Anterior cingulate cortex (tissue), 58 donors: ENCODE results near the gene C1QTNF4.
A peak's percentile ranks its signal among the peaks of the same experiment; 100 is the strongest.
"Not testable (repeated sequence)": the region's sequence is repeated elsewhere in the genome, so short reads cannot be mapped to it uniquely, and the experiment has no call there.

Source experiments
- DNase-seq, 58 donors: peaks; one replicate each; lab custom pipeline; 2025; lab: John Stamatoyannopoulos, UW

The C1QTNF4 gene

GRCh38 chr11:47593934-47594855 is at the start of gene C1QTNF4:
C1QTNF4 (minus strand) TSS chr11:47594411; CDS start chr11:47590810, 3,601 bp downstream.
- no peak for DNase-seq

GRCh38 chr11:47642099-47642855 is 48.1 kb upstream of the C1QTNF4 start, which contains the start of gene MTCH2:
MTCH2 (minus strand) TSS chr11:47642559; CDS start chr11:47642465, 94 bp downstream.
- DNase-seq = peak; percentile 78 to 97 (median 94)

- DNase-seq = peak in 32 of 58 donors; percentile 1 to 66 (median 22)
Observed at GRCh38 chr11:47641600-47642098, 47.4 kb upstream of the C1QTNF4 start.

- DNase-seq = not testable (repeated sequence)
Observed at GRCh38 chr11:47640506-47640905, 46.3 kb upstream of the C1QTNF4 start.

GRCh38 chr11:47636331-47636730 is 42.1 kb upstream of the C1QTNF4 start:
- not testable (repeated sequence) for DNase-seq

GRCh38 chr11:47631473-47631872 is 37.3 kb upstream of the C1QTNF4 start:
- DNase-seq = no peak

GRCh38 chr11:47628026-47628425 is 33.8 kb upstream of the C1QTNF4 start:
- no peak for DNase-seq

- DNase-seq = no peak
Observed at GRCh38 chr11:47626234-47626633, 32.0 kb upstream of the C1QTNF4 start.

DNA sequence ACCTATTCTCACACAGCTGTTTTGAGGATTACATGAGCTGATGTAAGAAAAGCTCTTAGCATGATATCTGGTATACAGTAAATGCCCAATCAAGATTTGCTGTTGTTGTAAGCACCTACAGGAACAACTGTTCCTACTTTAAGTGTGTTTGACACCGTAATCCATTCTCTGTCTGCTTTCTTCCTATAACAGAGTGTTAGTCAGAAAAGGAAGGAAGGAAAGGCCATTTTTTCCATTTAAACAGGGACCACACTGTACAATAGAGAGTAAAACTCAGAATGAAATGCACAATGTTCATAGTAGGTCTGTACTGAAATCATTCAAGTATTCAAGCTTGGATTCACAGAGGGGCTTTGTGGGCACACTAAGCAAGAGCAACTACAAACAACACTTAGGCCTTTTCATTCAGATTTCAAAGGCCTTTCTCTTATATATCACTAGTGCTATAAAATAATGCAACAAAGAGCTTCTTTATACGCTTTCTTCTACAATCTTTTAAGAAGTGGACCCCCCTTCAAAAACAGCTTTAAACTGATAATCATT is 26.7 kb upstream of the C1QTNF4 start:
- no peak for DNase-seq

GRCh38 chr11:47617417-47617809 is 23.2 kb upstream of the C1QTNF4 start:
- DNase-seq = no peak

DNA sequence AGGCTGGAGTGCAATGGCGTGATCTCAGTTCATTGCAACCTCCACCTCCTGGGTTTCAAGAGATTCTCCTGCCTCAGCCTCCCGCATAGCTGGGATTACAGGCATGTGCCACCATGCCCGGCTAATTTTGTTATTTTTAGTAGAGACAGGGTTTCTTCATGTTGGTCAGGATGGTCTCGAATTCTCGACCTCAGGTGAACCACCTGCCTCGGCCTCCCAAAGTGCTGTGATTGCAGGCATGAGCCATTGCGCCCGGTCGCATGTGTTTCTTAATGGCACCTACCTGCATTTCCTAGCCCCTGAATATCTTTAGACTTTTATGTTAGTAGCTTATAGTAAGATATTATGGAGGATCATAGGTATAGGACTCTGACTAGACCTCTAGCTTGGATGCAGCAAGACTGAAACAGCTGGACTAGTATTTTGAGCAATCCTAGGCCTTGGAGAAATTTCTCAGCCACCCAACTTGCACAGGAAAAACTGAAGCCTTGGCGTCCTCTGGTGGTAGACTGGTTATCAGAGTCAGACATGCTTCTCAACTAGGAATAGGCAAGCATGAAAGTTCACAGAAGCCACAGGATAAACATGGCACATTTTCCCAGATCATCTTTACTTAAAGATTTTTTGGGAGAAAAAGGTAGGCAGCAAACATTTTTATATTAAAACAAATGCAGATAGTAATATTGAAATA is 22.7 kb upstream of the C1QTNF4 start:
- DNase-seq = peak in 25 of 58 donors; percentile 19 to 83 (median 44)

DNA sequence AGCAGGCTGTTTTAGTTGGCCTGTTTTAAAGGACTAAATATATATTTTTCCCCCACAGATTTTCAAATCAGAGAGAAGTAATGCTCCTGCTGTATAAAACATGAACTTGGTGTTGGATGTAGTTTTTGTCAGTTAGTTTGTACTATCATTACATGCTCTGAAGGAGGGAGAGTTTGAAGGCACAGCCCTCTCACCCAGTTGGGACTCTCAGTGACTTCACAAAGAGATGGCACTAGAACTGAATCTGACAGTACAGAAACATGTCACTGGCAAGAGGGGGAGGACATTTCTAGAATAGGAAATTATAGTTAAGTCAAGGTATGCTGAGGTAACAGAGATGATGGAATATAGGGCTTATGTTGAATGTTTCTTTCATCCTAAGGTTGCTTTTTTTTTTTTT is 21.0 kb upstream of the C1QTNF4 start:
- no peak for DNase-seq

- peak in 4 of 58 donors; percentile 29 to 45 (median 38) for DNase-seq
Observed at GRCh38 chr11:47611348-47611794, 17.2 kb upstream of the C1QTNF4 start.

DNA sequence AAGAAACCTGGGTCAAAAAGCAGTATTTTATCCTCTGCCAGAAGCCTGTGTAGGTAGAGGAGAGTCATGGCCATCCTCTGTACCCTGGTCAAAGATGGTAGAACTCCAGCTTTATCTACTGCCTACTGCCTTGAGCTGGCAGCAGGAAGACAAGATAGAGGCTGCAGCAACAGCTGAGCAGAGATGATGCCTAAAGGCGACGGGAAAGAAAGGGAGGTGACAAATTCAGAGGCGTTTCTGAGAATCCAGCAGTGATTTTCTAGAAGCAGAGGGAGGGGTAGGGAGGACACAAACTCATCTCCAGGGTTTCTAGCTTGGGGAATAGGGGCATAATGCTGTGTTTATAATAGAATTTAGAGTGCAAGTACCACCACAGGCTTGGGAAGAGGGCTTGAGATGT is 15.5 kb upstream of the C1QTNF4 start:
- peak in 2 of 58 donors; percentile 21 to 64 for DNase-seq

- peak in 21 of 58 donors; percentile 23 to 77 (median 46) for DNase-seq
Observed at GRCh38 chr11:47607380-47607779, 13.2 kb upstream of the C1QTNF4 start.

DNA sequence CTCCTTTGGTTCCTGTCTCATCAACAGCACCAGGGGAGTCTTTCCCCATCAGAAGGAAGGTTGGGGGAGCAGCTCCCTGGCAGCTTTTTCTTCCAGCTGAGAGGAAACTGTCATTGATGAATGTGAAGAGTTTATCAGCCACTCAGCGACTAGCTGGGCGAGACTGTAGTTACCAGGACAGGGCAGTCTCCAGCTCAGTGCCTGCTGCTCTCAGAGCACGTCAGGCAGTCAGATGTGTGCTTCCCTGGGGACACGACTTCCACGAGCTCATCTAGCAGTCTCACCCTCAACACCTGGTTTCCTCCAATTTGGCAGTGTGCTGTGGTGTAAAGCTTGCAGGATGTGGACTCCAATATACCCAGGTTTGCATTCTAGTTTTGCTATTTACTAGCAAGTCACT is 12.5 kb upstream of the C1QTNF4 start:
- DNase-seq = no peak

DNA sequence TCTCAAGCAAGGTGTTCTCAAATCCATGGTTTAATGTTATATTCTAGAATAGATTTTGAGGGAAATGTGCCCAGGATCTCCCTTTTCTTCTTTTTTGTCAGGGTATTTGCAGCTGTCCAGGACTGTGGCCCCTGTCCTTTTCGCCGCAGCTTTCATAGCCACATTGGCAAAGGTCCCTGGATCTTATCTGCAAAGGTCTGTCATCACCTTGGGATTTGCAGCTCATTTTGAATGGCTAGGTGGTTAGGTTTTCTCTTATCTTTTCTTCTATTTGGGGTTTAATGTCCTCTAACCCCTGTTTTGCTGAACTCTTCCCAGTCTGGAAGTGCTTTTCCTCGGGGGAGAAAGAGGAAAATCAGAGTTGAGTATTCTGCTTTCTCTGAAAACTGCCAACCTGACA is 11.7 kb upstream of the C1QTNF4 start:
- no peak for DNase-seq

- no peak for DNase-seq
Observed at GRCh38 chr11:47603295-47603694, 9.1 kb upstream of the C1QTNF4 start.

DNA sequence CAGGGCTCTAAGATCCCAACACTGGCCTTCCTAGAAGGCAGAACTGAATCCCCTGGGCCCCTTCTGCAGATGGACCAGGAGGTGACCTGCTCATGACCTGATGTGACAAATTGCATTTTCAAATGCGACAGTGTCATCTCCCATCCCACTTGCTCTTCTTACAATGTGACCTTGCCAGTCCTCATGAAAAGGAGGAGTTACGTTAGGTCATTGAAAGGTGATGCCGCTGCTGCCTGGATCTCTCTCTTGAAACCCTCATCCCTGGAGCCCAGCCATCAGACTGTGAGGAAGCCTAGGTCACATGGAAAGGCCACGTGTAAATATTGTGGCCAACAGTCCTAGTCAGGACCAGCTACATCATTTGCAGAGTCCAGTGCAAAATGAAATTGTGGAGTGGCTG is 5.7 kb upstream of the C1QTNF4 start:
- DNase-seq = no peak

- DNase-seq = no peak
Observed at GRCh38 chr11:47595967-47596366, 1.8 kb upstream of the C1QTNF4 start.
